Endodermal cell (in vitro differentiated cells): ENCODE results near the gene GRM4. TPM values are rescaled to one million over a fixed set of nuclear protein-coding genes. Genes with fewer than 3 reads are reported as not detected.

Experiments
- DNase-seq: peaks from one replicate; pipeline ENCODE4 v3.0.0-alpha.2; 2017
- H3K27ac ChIP-seq: 2 replicates; pipeline ENCODE4 v1.5.1; 2013; ENCODE audit warnings: mild to moderate bottlenecking, low read depth, low read length, moderate library complexity
- H3K27me3 ChIP-seq: 2 replicates; pipeline ENCODE4 v1.6.1; 2013; ENCODE audit warnings: mild to moderate bottlenecking, low read length, moderate library complexity; ENCODE audit not compliant: insufficient read depth, control insufficient read depth, poor library complexity, severe bottlenecking
- H3K36me3 ChIP-seq: 2 replicates; pipeline ENCODE4 v1.7.0; 2013; ENCODE audit warnings: mild to moderate bottlenecking, low read length, moderate library complexity; ENCODE audit not compliant: control insufficient read depth, insufficient read depth
- H3K4me1 ChIP-seq: one replicate; pipeline ENCODE4 v1.7.0; 2013; ENCODE audit warnings: low read length; ENCODE audit not compliant: control insufficient read depth, insufficient read depth
- H3K4me3 ChIP-seq: 2 replicates; pipeline ENCODE4 v1.5.1; 2013; ENCODE audit warnings: mild to moderate bottlenecking, low read length, moderate library complexity
- H3K9ac ChIP-seq: 2 replicates; pipeline ENCODE4 v1.6.1; 2013; ENCODE audit warnings: mild to moderate bottlenecking, low read length, moderate library complexity; ENCODE audit not compliant: poor library complexity, severe bottlenecking; ENCODE audit errors: extremely low read depth
- H3K9me3 ChIP-seq: 2 replicates; pipeline ENCODE4 v1.6.1; 2013; ENCODE audit warnings: mild to moderate bottlenecking, low read length, moderate library complexity; ENCODE audit not compliant: control insufficient read depth
- H3K27ac Mint-ChIP-seq: 2 replicates; pipeline ENCODE4 v1.8.0; 2020; ENCODE audit warnings: mixed read lengths
- H3K27me3 Mint-ChIP-seq: 2 replicates; pipeline ENCODE4 v1.8.0; 2021; ENCODE audit warnings: mild to moderate bottlenecking, mixed read lengths; ENCODE audit not compliant: insufficient read depth
- H3K36me3 Mint-ChIP-seq: 2 replicates; pipeline ENCODE4 v1.8.0; 2020; ENCODE audit warnings: low read depth, mixed read lengths
- H3K4me1 Mint-ChIP-seq: 2 replicates; pipeline ENCODE4 v1.8.0; 2020; ENCODE audit warnings: mixed read lengths
- H3K4me3 Mint-ChIP-seq: 2 replicates; pipeline ENCODE4 v1.8.0; 2020; ENCODE audit warnings: mild to moderate bottlenecking, moderate library complexity, mixed read lengths
- H3K9me3 Mint-ChIP-seq: 2 replicates; pipeline ENCODE4 v1.8.0; 2020; ENCODE audit warnings: mild to moderate bottlenecking, mixed read lengths
- CTCF ChIP-seq: fragments of 200-600 bp; sonication (generic); conservative IDR thresholded peaks from 2 replicates; pipeline ENCODE4 v1.5.0; 2021; ENCODE audit warnings: antibody characterized with exemption, mild to moderate bottlenecking
- WGBS, 2 experiments: methylation state at CpG; one replicate each; pipeline versions ENCODE4 v1.1.5 to v1.1.7; 2013; ENCODE audit warnings: missing lambda C conversion rate in 2 of 2, mixed read lengths in 1 of 2; ENCODE audit not compliant: insufficient coverage in 1 of 2, insufficient read length in 1 of 2; 5-methylcytosine and 5-hydroxymethylcytosine counted together
- total RNA-seq, 2 donors: library from RNA; stranded (reverse); fragmentation: NEBNext Ultra II Directional in 1 of 2; extraction: Animal tissue kit (Norgen Biotek cat#: 25700) in 1 of 2; gene quantifications; 2 replicates in 1 of 2; 3 replicates in 1 of 2; pipeline ENCODE4 v1.2.1, GENCODE V29; 2021

Gene GRM4
- total RNA-seq, 2 donors from 2014 or later = 3.1 to 9.1 TPM

- H3K9ac ChIP-seq = no peak overlapping the region
- peaks cover 3% of the 10 kb centered on the region for H3K9me3 ChIP-seq
- no peak for TF ChIP-seq CTCF
- WGBS, 2 experiments = 78 to 92% methylated on average over 3 to 7 of the region's 7 CpGs
- H3K4me3 ChIP-seq = no peak overlapping the region
- Mint-ChIP-seq H3K9me3 (no peaks in the 10 kb centered on the region), H3K27ac (no peak overlapping the region), H3K27me3 (no peaks in the 10 kb centered on the region), H3K4me3 (no peak overlapping the region), H3K36me3 (no peaks in the 10 kb centered on the region), H3K4me1 (no peaks in the 10 kb centered on the region)
- no peak overlapping the region for H3K27ac ChIP-seq
- no peaks in the 10 kb centered on the region for H3K36me3 ChIP-seq
- no peaks in the 10 kb centered on the region for H3K27me3 ChIP-seq
- DNase-seq = no peak
- no peaks in the 10 kb centered on the region for H3K4me1 ChIP-seq
These were observed 72.3 kb downstream of the GRM4 start for GRCh38 chr6:34073540-34073939.

GRCh38 chr6:34072727-34073126 is 73.2 kb downstream of the GRM4 start:
- Mint-ChIP-seq H3K9me3 (no peaks in the 10 kb centered on the region), H3K4me1 (no peaks in the 10 kb centered on the region), H3K27ac (no peak overlapping the region), H3K4me3 (no peak overlapping the region), H3K36me3 (no peaks in the 10 kb centered on the region), H3K27me3 (no peaks in the 10 kb centered on the region)
- H3K4me3 ChIP-seq = no peak overlapping the region
- H3K27me3 ChIP-seq = no peaks in the 10 kb centered on the region
- no peak overlapping the region for H3K27ac ChIP-seq
- DNase-seq = no peak
- H3K36me3 ChIP-seq = no peaks in the 10 kb centered on the region
- no peaks in the 10 kb centered on the region for H3K4me1 ChIP-seq
- peaks cover 3% of the 10 kb centered on the region for H3K9me3 ChIP-seq
- no peak for TF ChIP-seq CTCF
- H3K9ac ChIP-seq = no peak overlapping the region

- Mint-ChIP-seq H3K9me3 (no peaks in the 10 kb centered on the region), H3K27me3 (no peaks in the 10 kb centered on the region), H3K4me3 (no peak overlapping the region), H3K27ac (no peak overlapping the region), H3K36me3 (no peaks in the 10 kb centered on the region), H3K4me1 (no peaks in the 10 kb centered on the region)
- H3K4me3 ChIP-seq = no peak overlapping the region
- no peak for TF ChIP-seq CTCF
- 96 to 100% methylated on average over 1 of the region's 1 CpG for WGBS, 2 experiments
- no peaks in the 10 kb centered on the region for H3K36me3 ChIP-seq
- H3K4me1 ChIP-seq = no peaks in the 10 kb centered on the region
- peaks cover 3% of the 10 kb centered on the region for H3K9me3 ChIP-seq
- no peak overlapping the region for H3K9ac ChIP-seq
- no peaks in the 10 kb centered on the region for H3K27me3 ChIP-seq
- H3K27ac ChIP-seq = no peak overlapping the region
- no peak for DNase-seq
These were observed 74.0 kb downstream of the GRM4 start for GRCh38 chr6:34071884-34072379.
